ENCODE results near the gene THY1.
"Not testable (repeated sequence)": the region's sequence is repeated elsewhere in the genome, so short reads cannot be mapped to it uniquely, and the experiment has no call there.

THY1 gene

DNA sequence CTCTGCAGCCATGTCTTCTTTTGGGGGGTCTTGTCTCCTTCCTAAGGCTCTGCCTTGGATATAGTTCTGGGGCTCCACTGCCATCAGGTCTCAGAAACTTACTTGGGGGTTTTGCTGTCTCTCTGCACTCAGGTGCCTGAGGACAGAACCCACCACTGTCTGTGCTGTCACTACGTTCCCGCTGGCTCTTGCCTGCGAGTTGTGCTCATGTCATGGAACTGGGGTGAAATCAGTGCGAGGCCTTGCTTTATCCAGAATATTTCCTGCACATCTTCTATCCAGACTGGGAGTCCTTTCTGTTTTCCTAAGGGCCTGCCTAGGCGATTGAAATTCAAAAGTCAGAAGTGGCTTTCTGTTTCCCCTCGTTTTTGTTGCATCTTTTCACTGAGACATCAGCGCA is 34.9 kb downstream of the THY1 start:
- Histone ChIP-seq H3K27ac (ENCODE audit: low read depth in 2 of 2, low read length in 2 of 2) (no peak overlapping the region), H3K9ac (ENCODE audit: low read depth in 1 of 2, low read length in 2 of 2) (no peak overlapping the region)

DNA sequence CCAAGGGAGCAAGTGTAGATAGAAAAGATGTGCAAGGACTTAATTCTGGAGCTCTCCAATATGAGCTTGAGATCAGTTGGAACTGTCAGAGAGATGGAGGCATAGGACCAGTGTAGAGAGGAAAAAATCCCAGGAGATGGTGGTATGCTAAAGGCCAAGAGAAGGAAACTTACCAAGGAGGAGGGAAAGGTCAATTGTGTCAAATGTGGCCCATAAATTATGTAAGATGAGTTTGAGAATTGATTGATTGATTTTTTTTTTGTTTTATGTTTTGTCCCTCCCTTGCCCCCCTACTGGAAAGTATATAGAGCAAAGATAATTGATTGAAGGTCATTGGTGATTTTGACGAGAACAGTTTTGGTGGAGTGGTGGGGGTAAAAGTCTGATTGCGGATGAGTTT is 38.6 kb downstream of the THY1 start:
- Histone ChIP-seq H3K27ac (ENCODE audit: low read depth in 2 of 2, low read length in 2 of 2) (no peak overlapping the region), H3K4me1 (ENCODE audit: control insufficient read depth in 2 of 2, insufficient read depth in 2 of 2, low read length in 2 of 2) (peaks cover 12 to 14% of the 10 kb centered on the region in 2 donors), H3K27me3 (ENCODE audit: control insufficient read depth in 2 of 2, insufficient read depth in 2 of 2, low read length in 2 of 2) (peaks cover 3 to 7% of the 10 kb centered on the region in 2 donors), H3K36me3 (ENCODE audit: control insufficient read depth in 2 of 2, insufficient read depth in 2 of 2, low read length in 2 of 2) (no peaks in the 10 kb centered on the region), H3K4me3 (ENCODE audit: low read length in 2 of 2) (no peak overlapping the region), H3K9me3 (ENCODE audit: control insufficient read depth in 2 of 2, low read length in 2 of 2) (no peaks in the 10 kb centered on the region), H3K9ac (ENCODE audit: low read depth in 1 of 2, low read length in 2 of 2) (no peak overlapping the region)

More for the DNA sequence above, 34.9 kb downstream of the THY1 start:
- H3K36me3 ChIP-seq (ENCODE audit: control insufficient read depth in 2 of 2, insufficient read depth in 2 of 2, low read length in 2 of 2) = no peaks in the 10 kb centered on the region
- peaks cover 3% of the 10 kb centered on the region in 2 donors for H3K27me3 ChIP-seq (ENCODE audit: control insufficient read depth in 2 of 2, insufficient read depth in 2 of 2, low read length in 2 of 2)
- H3K4me3 ChIP-seq (ENCODE audit: low read length in 2 of 2) = no peak overlapping the region
- no peaks in the 10 kb centered on the region for H3K4me1 ChIP-seq (ENCODE audit: control insufficient read depth in 2 of 2, insufficient read depth in 2 of 2, low read length in 2 of 2)
- H3K9me3 ChIP-seq (ENCODE audit: control insufficient read depth in 2 of 2, low read length in 2 of 2) = no peaks in the 10 kb centered on the region

DNA sequence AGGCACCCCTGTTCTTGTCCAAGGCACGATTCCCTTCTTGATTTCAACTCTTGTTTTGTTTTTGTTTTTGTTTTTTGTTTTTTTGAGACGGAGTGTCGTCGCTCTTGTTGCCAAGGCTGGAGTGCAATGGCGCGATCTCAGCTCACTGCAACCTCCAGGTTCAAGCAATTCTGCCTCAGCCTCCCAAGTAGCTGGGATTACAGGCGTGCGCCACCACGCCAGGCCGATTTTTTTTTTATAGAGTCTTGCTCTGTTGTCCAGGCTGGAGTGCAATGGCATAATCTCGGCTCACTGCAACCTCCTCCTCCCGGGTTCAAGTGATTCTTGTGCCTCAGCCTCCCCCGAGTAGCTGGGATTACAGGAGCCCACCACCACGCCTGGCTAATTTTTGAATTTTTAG is 40.5 kb downstream of the THY1 start:
- not testable (repeated sequence) for H3K9ac ChIP-seq (ENCODE audit: low read depth in 1 of 2, low read length in 2 of 2); H3K9me3 ChIP-seq (ENCODE audit: control insufficient read depth in 2 of 2, low read length in 2 of 2); H3K4me3 ChIP-seq (ENCODE audit: low read length in 2 of 2); H3K36me3 ChIP-seq (ENCODE audit: control insufficient read depth in 2 of 2, insufficient read depth in 2 of 2, low read length in 2 of 2); H3K27me3 ChIP-seq (ENCODE audit: control insufficient read depth in 2 of 2, insufficient read depth in 2 of 2, low read length in 2 of 2); H3K27ac ChIP-seq (ENCODE audit: low read depth in 2 of 2, low read length in 2 of 2)
- peaks cover 12 to 14% of the 10 kb centered on the region in 2 donors for H3K4me1 ChIP-seq (ENCODE audit: control insufficient read depth in 2 of 2, insufficient read depth in 2 of 2, low read length in 2 of 2)

DNA sequence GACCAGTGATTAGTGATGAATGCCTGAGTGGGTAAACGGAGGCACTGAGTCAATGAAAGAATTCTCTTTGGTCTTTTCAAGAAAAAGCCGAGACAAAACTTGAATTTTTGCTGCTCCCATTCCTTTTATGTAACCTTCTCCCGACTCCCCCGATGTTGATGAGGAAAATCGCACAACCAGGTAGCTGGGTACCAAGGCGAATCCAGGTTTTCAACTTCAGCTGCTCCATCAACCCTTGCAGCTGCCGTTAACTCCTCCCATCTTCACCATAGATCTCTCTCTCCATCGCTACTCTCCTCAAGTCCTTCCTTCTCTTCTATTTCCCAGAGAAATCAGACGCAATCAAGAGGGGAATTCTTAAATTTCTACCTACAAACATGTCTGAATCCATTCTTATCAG is 40.9 kb downstream of the THY1 start:
- peaks cover 3 to 7% of the 10 kb centered on the region in 2 donors for H3K27me3 ChIP-seq (ENCODE audit: control insufficient read depth in 2 of 2, insufficient read depth in 2 of 2, low read length in 2 of 2)
- H3K36me3 ChIP-seq (ENCODE audit: control insufficient read depth in 2 of 2, insufficient read depth in 2 of 2, low read length in 2 of 2) = no peaks in the 10 kb centered on the region
- peak overlapping the region in 1 of 2 donors; percentile 68 for H3K9ac ChIP-seq (ENCODE audit: low read depth in 1 of 2, low read length in 2 of 2)
- H3K4me3 ChIP-seq (ENCODE audit: low read length in 2 of 2) = peak overlapping the region; percentile 72 to 73
- H3K27ac ChIP-seq (ENCODE audit: low read depth in 2 of 2, low read length in 2 of 2) = no peak overlapping the region
- peaks cover 12 to 14% of the 10 kb centered on the region in 2 donors for H3K4me1 ChIP-seq (ENCODE audit: control insufficient read depth in 2 of 2, insufficient read depth in 2 of 2, low read length in 2 of 2)
- H3K9me3 ChIP-seq (ENCODE audit: control insufficient read depth in 2 of 2, low read length in 2 of 2) = no peaks in the 10 kb centered on the region

DNA sequence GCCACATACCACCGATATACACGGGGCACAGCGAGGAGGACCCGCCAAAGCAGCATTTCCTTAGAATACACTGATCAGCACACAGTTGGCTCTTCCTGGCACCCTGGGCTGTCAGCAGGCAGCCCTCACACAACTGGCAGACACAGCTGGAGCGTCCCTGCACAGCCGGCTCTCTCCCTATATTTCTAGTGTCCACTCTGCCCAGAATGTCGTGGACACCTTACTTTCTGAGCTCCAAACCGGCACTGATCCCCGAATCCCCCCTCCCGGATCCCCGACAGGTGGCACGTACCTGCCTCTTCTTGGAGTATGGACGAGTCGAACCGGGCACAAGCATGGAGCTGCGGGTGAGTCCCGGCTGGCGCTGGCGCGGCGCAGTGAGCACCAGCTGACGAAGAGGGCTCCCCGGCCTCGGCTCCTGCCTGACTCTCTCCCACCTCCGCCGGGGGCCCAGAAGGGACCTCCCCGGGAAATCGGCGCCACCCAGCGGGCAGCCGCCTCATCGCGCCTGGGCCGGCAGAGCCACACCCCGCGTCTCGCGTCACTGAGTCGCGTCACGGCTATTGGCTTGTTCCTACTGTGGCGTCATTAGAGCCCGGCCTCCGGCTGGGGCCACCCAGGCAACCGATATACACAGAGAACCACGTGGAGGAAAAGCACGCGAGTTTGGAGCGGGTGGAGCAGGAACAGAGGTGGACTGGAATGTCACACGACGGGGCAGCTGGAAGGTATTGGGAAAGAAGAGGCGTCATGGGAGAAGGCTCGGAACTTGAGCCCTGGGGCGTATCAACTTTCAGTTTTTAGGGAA is 41.6 kb downstream of the THY1 start, which contains the start of gene USP2:
USP2 (minus strand) TSS at position 510 of the 808 bp plus-strand sequence. CDS start 8,210 bp downstream, outside the sequence.
- Histone ChIP-seq H3K4me1 (ENCODE audit: control insufficient read depth in 2 of 2, insufficient read depth in 2 of 2, low read length in 2 of 2) (peaks cover 12 to 14% of the 10 kb centered on the region in 2 donors), H3K27ac (ENCODE audit: low read depth in 2 of 2, low read length in 2 of 2) (no peak within 1 kb of the TSS), H3K4me3 (ENCODE audit: low read length in 2 of 2) (peak within 1 kb of the TSS; percentile 72 to 73), H3K9me3 (ENCODE audit: control insufficient read depth in 2 of 2, low read length in 2 of 2) (no peaks in the 10 kb centered on the region), H3K27me3 (ENCODE audit: control insufficient read depth in 2 of 2, insufficient read depth in 2 of 2, low read length in 2 of 2) (peaks cover 3 to 7% of the 10 kb centered on the region in 2 donors), H3K9ac (ENCODE audit: low read depth in 1 of 2, low read length in 2 of 2) (peak within 1 kb of the TSS; percentile 65 to 68), H3K36me3 (ENCODE audit: control insufficient read depth in 2 of 2, insufficient read depth in 2 of 2, low read length in 2 of 2) (no peaks in the 10 kb centered on the region)

DNA sequence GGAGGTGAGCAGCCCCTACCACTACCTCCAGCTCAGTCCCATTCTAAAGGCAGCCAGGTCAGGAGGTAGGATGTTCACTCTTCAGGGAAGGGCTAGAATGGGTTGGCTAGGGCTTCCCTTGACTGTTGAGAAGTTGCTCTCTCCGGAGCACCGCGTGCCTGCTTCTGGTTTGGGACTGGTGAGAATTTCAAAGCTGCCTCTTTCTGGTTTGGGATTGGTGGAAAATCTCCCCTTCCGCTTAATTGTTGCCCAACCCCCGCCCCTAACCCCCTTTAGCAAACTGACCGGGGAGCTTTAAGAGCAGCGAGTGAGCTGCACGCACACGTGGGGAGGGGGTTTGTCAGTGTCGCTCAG is 42.2 kb downstream of the THY1 start:
- Histone ChIP-seq H3K4me3 (ENCODE audit: low read length in 2 of 2) (peak overlapping the region; percentile 72 to 73), H3K4me1 (ENCODE audit: control insufficient read depth in 2 of 2, insufficient read depth in 2 of 2, low read length in 2 of 2) (peaks cover 14 to 16% of the 10 kb centered on the region in 2 donors), H3K27me3 (ENCODE audit: control insufficient read depth in 2 of 2, insufficient read depth in 2 of 2, low read length in 2 of 2) (peaks cover under 1 to 7% of the 10 kb centered on the region in 2 donors), H3K27ac (ENCODE audit: low read depth in 2 of 2, low read length in 2 of 2) (no peak overlapping the region), H3K9ac (ENCODE audit: low read depth in 1 of 2, low read length in 2 of 2) (peak overlapping the region; percentile 65 to 68), H3K36me3 (ENCODE audit: control insufficient read depth in 2 of 2, insufficient read depth in 2 of 2, low read length in 2 of 2) (no peaks in the 10 kb centered on the region), H3K9me3 (ENCODE audit: control insufficient read depth in 2 of 2, low read length in 2 of 2) (no peaks in the 10 kb centered on the region)

DNA sequence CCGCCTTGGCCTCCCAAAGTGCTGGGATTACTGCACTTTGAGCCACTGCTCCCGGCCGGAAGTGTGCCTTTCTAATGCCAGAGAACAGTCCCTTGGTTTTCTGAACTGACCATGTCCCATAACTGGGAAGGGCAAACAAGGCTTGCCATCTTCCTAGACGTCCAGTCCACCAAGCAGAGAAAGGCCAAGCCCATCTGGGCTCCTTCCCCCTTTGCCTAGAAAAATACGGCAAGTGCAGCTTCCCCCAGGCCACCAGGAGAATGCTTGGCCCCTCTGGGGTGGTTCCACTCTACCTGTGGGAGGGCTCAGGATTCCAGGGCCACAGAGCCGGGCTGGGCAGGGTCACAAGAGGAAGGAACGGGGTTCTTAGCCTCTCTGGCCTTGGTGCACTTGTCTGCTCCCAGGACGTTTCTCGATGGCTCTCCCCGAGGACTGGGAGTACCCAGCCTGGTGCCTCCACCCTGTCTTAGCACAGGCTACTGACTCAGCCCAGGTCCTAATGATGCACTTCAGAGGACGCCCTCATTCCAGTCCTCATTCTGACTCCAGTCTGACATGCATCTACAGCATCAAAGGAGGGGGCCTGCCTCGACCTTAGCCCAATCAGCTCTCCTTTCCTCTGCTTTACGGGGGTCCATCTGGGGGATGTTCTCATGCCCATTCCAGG is 42.7 kb downstream of the THY1 start:
- peaks cover 14 to 18% of the 10 kb centered on the region in 2 donors for H3K4me1 ChIP-seq (ENCODE audit: control insufficient read depth in 2 of 2, insufficient read depth in 2 of 2, low read length in 2 of 2)
- no peaks in the 10 kb centered on the region for H3K9me3 ChIP-seq (ENCODE audit: control insufficient read depth in 2 of 2, low read length in 2 of 2)
- no peak overlapping the region for H3K9ac ChIP-seq (ENCODE audit: low read depth in 1 of 2, low read length in 2 of 2)
- H3K27ac ChIP-seq (ENCODE audit: low read depth in 2 of 2, low read length in 2 of 2) = no peak overlapping the region
- no peaks in the 10 kb centered on the region for H3K36me3 ChIP-seq (ENCODE audit: control insufficient read depth in 2 of 2, insufficient read depth in 2 of 2, low read length in 2 of 2)
- H3K4me3 ChIP-seq (ENCODE audit: low read length in 2 of 2) = no peak overlapping the region
- peaks cover 0 to 7% of the 10 kb centered on the region in 2 donors for H3K27me3 ChIP-seq (ENCODE audit: control insufficient read depth in 2 of 2, insufficient read depth in 2 of 2, low read length in 2 of 2)

DNA sequence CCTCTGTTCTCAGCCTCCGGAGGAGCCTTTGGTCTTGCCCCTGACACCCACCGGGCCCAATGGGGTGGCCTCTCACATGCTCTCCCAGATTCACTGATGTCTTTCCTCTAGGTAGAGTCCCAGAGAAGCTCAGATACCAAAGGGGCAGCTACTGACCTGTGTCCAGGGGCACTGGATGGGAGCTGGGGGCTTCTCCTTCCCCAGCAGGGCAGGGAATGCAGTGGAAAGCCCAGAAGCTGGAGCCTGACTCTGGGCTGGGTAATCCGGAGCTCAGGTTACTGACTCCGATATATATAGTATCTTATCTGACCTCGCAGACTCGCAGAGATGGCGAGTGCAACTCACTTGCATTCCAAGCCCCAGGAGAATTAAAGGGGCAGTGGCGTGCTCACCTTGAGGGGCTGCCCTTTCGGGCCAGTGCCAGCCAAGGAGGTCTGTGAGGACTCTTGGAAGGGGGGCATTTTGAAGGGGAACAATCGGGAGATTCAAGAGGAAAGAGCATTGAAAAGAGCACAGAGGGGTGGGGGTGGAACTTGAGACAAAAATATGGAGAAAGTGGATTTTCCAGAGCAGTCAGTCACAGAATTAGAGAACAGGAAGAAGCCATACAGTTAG is 44.0 kb downstream of the THY1 start:
- Histone ChIP-seq H3K9ac (ENCODE audit: low read depth in 1 of 2, low read length in 2 of 2) (no peak overlapping the region), H3K4me3 (ENCODE audit: low read length in 2 of 2) (no peak overlapping the region), H3K4me1 (ENCODE audit: control insufficient read depth in 2 of 2, insufficient read depth in 2 of 2, low read length in 2 of 2) (peaks cover 14 to 21% of the 10 kb centered on the region in 2 donors), H3K36me3 (ENCODE audit: control insufficient read depth in 2 of 2, insufficient read depth in 2 of 2, low read length in 2 of 2) (no peaks in the 10 kb centered on the region), H3K27ac (ENCODE audit: low read depth in 2 of 2, low read length in 2 of 2) (no peak overlapping the region), H3K27me3 (ENCODE audit: control insufficient read depth in 2 of 2, insufficient read depth in 2 of 2, low read length in 2 of 2) (peaks cover 0 to 7% of the 10 kb centered on the region in 2 donors), H3K9me3 (ENCODE audit: control insufficient read depth in 2 of 2, low read length in 2 of 2) (no peaks in the 10 kb centered on the region)

DNA sequence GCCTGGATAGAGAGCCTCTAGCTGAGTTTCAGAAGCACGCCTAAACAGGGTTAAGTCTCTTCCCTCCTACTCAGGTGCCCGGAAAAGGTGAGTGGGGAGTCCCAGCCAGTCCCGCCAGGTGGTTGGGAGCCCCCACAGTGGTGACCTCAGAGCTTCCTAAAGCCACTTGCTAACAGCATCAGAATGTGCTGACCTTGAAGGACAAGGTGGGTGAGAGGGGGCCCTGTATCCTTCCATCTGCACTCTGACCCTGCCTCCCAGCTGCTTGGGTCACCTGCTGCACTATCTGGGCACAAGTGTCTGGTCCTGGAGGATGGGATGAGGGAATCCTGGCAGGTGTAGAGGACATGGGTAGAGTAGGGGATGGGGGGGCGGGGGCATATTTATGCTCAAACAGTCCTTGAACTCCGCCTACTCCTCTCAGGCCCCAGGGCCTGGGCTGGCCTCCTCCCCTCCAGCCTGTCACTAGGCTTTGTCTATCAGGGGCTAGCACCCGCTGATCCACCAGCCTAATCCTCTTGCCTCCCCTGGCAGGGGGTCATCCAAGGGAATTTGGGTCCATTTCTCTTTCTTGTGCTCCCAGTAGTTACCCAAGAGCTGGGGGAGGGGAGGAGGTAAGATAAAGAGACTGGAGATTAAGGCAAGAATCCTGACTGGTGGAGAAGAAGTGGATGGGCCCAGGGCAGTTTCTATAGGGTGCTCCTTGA is 44.9 kb downstream of the THY1 start:
- H3K4me3 ChIP-seq (ENCODE audit: low read length in 2 of 2) = no peak overlapping the region
- H3K36me3 ChIP-seq (ENCODE audit: control insufficient read depth in 2 of 2, insufficient read depth in 2 of 2, low read length in 2 of 2) = no peaks in the 10 kb centered on the region
- no peaks in the 10 kb centered on the region for H3K9me3 ChIP-seq (ENCODE audit: control insufficient read depth in 2 of 2, low read length in 2 of 2)
- peaks cover 14 to 21% of the 10 kb centered on the region in 2 donors for H3K4me1 ChIP-seq (ENCODE audit: control insufficient read depth in 2 of 2, insufficient read depth in 2 of 2, low read length in 2 of 2)
- peaks cover 0 to 3% of the 10 kb centered on the region in 2 donors for H3K27me3 ChIP-seq (ENCODE audit: control insufficient read depth in 2 of 2, insufficient read depth in 2 of 2, low read length in 2 of 2)
- no peak overlapping the region for H3K9ac ChIP-seq (ENCODE audit: low read depth in 1 of 2, low read length in 2 of 2)
- H3K27ac ChIP-seq (ENCODE audit: low read depth in 2 of 2, low read length in 2 of 2) = no peak overlapping the region

Measured in mucosa of rectum (tissue), 2 donors.